ENCODE measurements around the gene BCDIN3D. TPM values are rescaled to one million over a fixed set of nuclear protein-coding genes. Genes with fewer than 3 reads are reported as not detected.

The BCDIN3D gene
- total RNA-seq, 1 donor from 2014 or later: 4.3 TPM

GRCh38 chr12:49818241-49818895 lies 24.5 kb downstream of the BCDIN3D start:
- no peak for DNase-seq

GRCh38 chr12:49813131-49813530 lies 29.8 kb downstream of the BCDIN3D start:
- no peak for DNase-seq

GRCh38 chr12:49811961-49812401 lies 30.9 kb downstream of the BCDIN3D start:
- no peak for DNase-seq

GRCh38 chr12:49811136-49811535 lies 31.8 kb downstream of the BCDIN3D start:
- no peak for DNase-seq

GRCh38 chr12:49809906-49810389 lies 33.0 kb downstream of the BCDIN3D start:
- DNase-seq: no peak

GRCh38 chr12:49809381-49809905 lies 33.5 kb downstream of the BCDIN3D start:
- DNase-seq: no peak

- DNase-seq: no peak
Observed at GRCh38 chr12:49808686-49809380, 34.1 kb downstream of the BCDIN3D start.

GRCh38 chr12:49807991-49808580 lies 34.8 kb downstream of the BCDIN3D start:
- DNase-seq: no peak

GRCh38 chr12:49806877-49807276 lies 36.0 kb downstream of the BCDIN3D start:
- no peak for DNase-seq

- DNase-seq: no peak
Observed at GRCh38 chr12:49806321-49806813, 36.5 kb downstream of the BCDIN3D start.

GRCh38 chr12:49805409-49805808 lies 37.5 kb downstream of the BCDIN3D start:
- no peak for DNase-seq

GRCh38 chr12:49804821-49805220 lies 38.1 kb downstream of the BCDIN3D start:
- no peak for DNase-seq

GRCh38 chr12:49803693-49804450 lies 39.0 kb downstream of the BCDIN3D start:
- no peak for DNase-seq

- no peak for DNase-seq
Observed at GRCh38 chr12:49801141-49802063, 41.5 kb downstream of the BCDIN3D start.

- DNase-seq: no peak
Observed at GRCh38 chr12:49800421-49801140, 42.3 kb downstream of the BCDIN3D start.

- no peak for DNase-seq
Observed at GRCh38 chr12:49798934-49799333, 44.0 kb downstream of the BCDIN3D start.

GRCh38 chr12:49798248-49798647 lies 44.7 kb downstream of the BCDIN3D start:
- no peak for DNase-seq

- DNase-seq: no peak
Observed at GRCh38 chr12:49797449-49797776, 45.5 kb downstream of the BCDIN3D start.

- no peak for DNase-seq
Observed at GRCh38 chr12:49796606-49797448, 46.1 kb downstream of the BCDIN3D start.

- DNase-seq: no peak
Observed at GRCh38 chr12:49796155-49796554, 46.8 kb downstream of the BCDIN3D start.
